ENCODE measurements around the gene STK32A. TPM values are rescaled to one million over a fixed set of nuclear protein-coding genes. Genes with fewer than 3 reads are reported as not detected.

Gene STK32A
- total and polyA plus RNA-seq, 10 donors: 0.15 to 3.1 (median 0.90) TPM

DNA sequence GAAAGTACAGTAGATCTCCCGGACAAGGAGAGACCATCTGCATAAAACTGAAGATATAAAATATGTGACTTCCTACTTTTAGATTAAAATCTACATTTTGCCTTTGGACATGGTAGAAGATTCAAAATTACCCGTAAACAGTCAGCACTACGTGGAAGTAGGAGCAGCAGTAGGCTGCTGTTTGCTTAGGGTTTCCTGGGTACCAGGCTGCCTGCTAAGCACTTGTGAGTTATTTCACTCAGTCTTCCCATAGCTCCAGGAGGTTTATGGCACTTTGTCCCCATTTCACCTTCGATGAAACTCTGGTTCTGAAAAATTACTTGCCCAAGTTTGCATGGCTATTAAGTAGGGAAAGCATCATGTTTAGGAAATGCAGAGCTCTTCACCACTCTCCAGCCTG lies 92.6 kb downstream of the STK32A start:
- intact Hi-C loops (cut with DNase I; ENCODE audit: low total_unique reads): no loop called here
- 58 to 83% (median 81%) methylated on average over 4 of the region's 4 CpGs for WGBS, 5 donors
- DNase-seq: no peak
- TF ChIP-seq, protein P1, sequence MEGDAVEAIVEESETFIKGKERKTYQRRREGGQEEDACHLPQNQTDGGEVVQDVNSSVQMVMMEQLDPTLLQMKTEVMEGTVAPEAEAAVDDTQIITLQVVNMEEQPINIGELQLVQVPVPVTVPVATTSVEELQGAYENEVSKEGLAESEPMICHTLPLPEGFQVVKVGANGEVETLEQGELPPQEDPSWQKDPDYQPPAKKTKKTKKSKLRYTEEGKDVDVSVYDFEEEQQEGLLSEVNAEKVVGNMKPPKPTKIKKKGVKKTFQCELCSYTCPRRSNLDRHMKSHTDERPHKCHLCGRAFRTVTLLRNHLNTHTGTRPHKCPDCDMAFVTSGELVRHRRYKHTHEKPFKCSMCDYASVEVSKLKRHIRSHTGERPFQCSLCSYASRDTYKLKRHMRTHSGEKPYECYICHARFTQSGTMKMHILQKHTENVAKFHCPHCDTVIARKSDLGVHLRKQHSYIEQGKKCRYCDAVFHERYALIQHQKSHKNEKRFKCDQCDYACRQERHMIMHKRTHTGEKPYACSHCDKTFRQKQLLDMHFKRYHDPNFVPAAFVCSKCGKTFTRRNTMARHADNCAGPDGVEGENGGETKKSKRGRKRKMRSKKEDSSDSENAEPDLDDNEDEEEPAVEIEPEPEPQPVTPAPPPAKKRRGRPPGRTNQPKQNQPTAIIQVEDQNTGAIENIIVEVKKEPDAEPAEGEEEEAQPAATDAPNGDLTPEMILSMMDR (IDR thresholded peaks at IDR 0.05 in 8 of 11, conservative IDR thresholded peaks at IDR 0.05 in 3 of 11): no peak
- TF ChIP-seq POLR2AphosphoS5 (IDR thresholded peaks at IDR 0.05) (no peak), POLR2A (IDR thresholded peaks at IDR 0.05) (no peak)
- Histone ChIP-seq H3K4me3 (no peak overlapping the region), H3K36me3 (no peaks in the 10 kb centered on the region), H3K9me3 (no peaks in the 10 kb centered on the region), H3K27ac (no peak overlapping the region), H3K4me1 (no peaks in the 10 kb centered on the region), H3K27me3 (replicated peaks in 1 of 7) (no peaks in the 10 kb centered on the region)

- Histone ChIP-seq H3K27ac (no peak overlapping the region), H3K27me3 (replicated peaks in 1 of 7) (no peaks in the 10 kb centered on the region), H3K4me1 (no peaks in the 10 kb centered on the region), H3K9me3 (no peaks in the 10 kb centered on the region), H3K36me3 (no peaks in the 10 kb centered on the region), H3K4me3 (no peak overlapping the region)
- TF ChIP-seq POLR2AphosphoS5 (IDR thresholded peaks at IDR 0.05): no peak
- TF ChIP-seq POLR2A (IDR thresholded peaks at IDR 0.05): no peak
- TF ChIP-seq, protein P1 (IDR thresholded peaks at IDR 0.05 in 8 of 11, conservative IDR thresholded peaks at IDR 0.05 in 3 of 11): no peak
- WGBS, 5 donors: 81 to 96% (median 85%) methylated on average over 2 of the region's 2 CpGs
- intact Hi-C loops (cut with DNase I; ENCODE audit: low total_unique reads): no loop called here
- no peak for DNase-seq
Measured at GRCh38 chr5:147327905-147328304, 93.1 kb downstream of the STK32A start.

DNA sequence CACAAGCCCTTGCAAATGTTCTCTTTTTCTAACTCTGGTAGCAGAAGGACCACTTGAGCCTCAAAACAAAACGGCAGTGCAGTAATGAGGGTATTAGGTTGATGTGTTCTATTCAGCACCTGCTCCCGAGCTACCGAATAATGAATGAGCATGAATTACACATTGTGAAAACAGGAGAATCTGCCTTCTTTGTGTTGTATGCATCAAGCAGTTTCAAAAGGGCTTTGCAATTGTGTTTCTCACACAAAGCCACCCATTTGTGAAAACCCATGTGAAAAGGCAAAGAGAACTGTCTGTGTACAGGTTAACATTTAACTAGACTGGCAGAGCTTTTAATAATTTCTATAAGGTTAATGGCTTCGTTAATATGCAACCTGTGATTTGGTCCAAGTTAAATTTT lies 97.8 kb downstream of the STK32A start:
- 73 to 86% (median 79%) methylated on average over 4 of the region's 4 CpGs for WGBS, 5 donors
- Histone ChIP-seq H3K4me1 (no peaks in the 10 kb centered on the region), H3K9me3 (no peaks in the 10 kb centered on the region), H3K27ac (no peak overlapping the region), H3K4me3 (no peak overlapping the region), H3K27me3 (replicated peaks in 1 of 7) (no peaks in the 10 kb centered on the region), H3K36me3 (no peaks in the 10 kb centered on the region)
- TF ChIP-seq POLR2A (IDR thresholded peaks at IDR 0.05): no peak
- TF ChIP-seq, protein P1 (IDR thresholded peaks at IDR 0.05 in 8 of 11, conservative IDR thresholded peaks at IDR 0.05 in 3 of 11): no peak
- no peak for TF ChIP-seq POLR2AphosphoS5 (IDR thresholded peaks at IDR 0.05)
- intact Hi-C loops (cut with DNase I; ENCODE audit: low total_unique reads): no loop called here
- DNase-seq: no peak

GRCh38 chr5:147336876-147337275 lies 102.0 kb downstream of the STK32A start:
- peaks cover 0 to 19% (median 11%) of the 10 kb centered on the region in 8 donors for H3K9me3 ChIP-seq
- DNase-seq: no peak
- H3K4me1 ChIP-seq: no peaks in the 10 kb centered on the region
- H3K27me3 ChIP-seq (replicated peaks in 1 of 7): no peaks in the 10 kb centered on the region
- WGBS, 5 donors: 77 to 83% (median 78%) methylated on average over 4 of the region's 4 CpGs
- intact Hi-C loops (cut with DNase I; ENCODE audit: low total_unique reads): no loop called here
- no peak for TF ChIP-seq POLR2AphosphoS5 (IDR thresholded peaks at IDR 0.05)
- TF ChIP-seq, protein P1 (IDR thresholded peaks at IDR 0.05 in 8 of 11, conservative IDR thresholded peaks at IDR 0.05 in 3 of 11): no peak
- no peak for TF ChIP-seq POLR2A (IDR thresholded peaks at IDR 0.05)
- no peak overlapping the region for H3K27ac ChIP-seq
- H3K4me3 ChIP-seq: no peak overlapping the region
- H3K36me3 ChIP-seq: no peaks in the 10 kb centered on the region

Data from spleen (tissue), 11 donors.